Activated naive CD8-positive, alpha-beta T cell treated with anti-CD3 and anti-CD28 coated beads, Interleukin-2, amount 10 ng/mL, durations not matched to agents 7 days and 5 days (primary cell): ENCODE data around the gene KRT80. TPM values are rescaled to one million over a fixed set of nuclear protein-coding genes. Genes with fewer than 3 reads are reported as not detected.

Experiments used
- ATAC-seq: fragments of 150-1000 bp; cut with Tn5 transposase; one replicate; pipeline ENCODE4 v1.10.0; 2021; ENCODE audit warnings: low read depth, moderate library complexity
- POLR2A ChIA-PET: fragments of 350-600 bp; sonication (Branson Sonifier 250); formaldehyde crosslinking; loops from one replicate; lab custom pipeline; 2021; ENCODE audit warnings: antibody characterized with exemption; lab: Charles Lee
- DNase-seq: peaks from one replicate; pipeline ENCODE4 v3.0.0; 2021
- H3K27ac Mint-ChIP-seq: one replicate; pipeline ENCODE4 v1.8.0; 2022; ENCODE audit warnings: mild to moderate bottlenecking, mixed read lengths
- H3K27me3 Mint-ChIP-seq: one replicate; pipeline ENCODE4 v1.8.0; 2022; ENCODE audit warnings: mild to moderate bottlenecking, moderate library complexity, mixed read lengths
- H3K36me3 Mint-ChIP-seq: one replicate; pipeline ENCODE4 v1.8.0; 2021; ENCODE audit warnings: mild to moderate bottlenecking, mixed read lengths
- H3K4me1 Mint-ChIP-seq: one replicate; pipeline ENCODE4 v1.8.0; 2021; ENCODE audit warnings: mixed read lengths
- H3K4me3 Mint-ChIP-seq: one replicate; pipeline ENCODE4 v1.8.0; 2022; ENCODE audit warnings: mild to moderate bottlenecking, moderate library complexity, mixed read lengths
- H3K9me3 Mint-ChIP-seq: one replicate; pipeline ENCODE4 v1.8.0; 2021; ENCODE audit warnings: mixed read lengths
- total RNA-seq, 2 experiments: library from RNA; stranded (reverse); gene quantifications; one replicate each; pipeline ENCODE4 v1.2.3, GENCODE V29; 2021

KRT80 gene
- total RNA-seq, 2 experiments from 2014 or later: not detected

DNA sequence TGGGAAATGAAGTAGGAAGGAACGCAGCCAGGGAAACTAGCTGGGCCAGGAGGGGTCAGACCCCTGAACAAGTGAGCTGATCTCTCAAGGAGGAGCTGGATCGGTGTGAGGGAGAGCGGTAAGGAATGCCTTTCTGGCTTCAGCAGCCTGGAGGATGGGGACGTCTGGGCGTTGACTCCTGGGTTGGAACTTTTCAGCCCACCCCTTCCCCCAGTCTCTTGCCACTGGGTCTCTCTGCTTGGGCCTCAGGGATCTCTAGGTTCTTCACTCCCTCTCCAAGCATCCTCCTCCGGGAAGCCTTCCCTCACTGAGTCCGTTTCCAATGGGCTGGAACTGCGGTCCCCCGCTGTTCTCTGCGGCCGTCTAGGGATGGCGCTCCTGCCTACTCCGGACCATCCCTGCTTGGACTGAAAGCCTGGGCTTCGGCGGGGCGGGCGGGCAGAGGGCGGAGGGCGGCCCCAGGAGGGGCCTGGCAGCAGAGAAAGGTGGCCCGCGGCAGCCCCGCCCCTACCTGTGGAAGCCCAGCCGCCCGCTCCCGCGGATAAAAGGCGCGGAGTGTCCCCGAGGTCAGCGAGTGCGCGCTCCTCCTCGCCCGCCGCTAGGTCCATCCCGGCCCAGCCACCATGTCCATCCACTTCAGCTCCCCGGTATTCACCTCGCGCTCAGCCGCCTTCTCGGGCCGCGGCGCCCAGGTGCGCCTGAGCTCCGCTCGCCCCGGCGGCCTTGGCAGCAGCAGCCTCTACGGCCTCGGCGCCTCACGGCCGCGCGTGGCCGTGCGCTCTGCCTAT is 41.1 kb upstream of the KRT80 start, which contains the start of gene KRT7:
Gene KRT7, plus strand, starts transcription at position 570 of the 788 bp plus-strand sequence. Its CDS starts 54 bp downstream, at position 624.
- Mint-ChIP-seq H3K36me3 (no peaks in the 10 kb centered on the region), H3K4me1 (peaks cover 5% of the 10 kb centered on the region), H3K27me3 (peaks cover 68% of the 10 kb centered on the region), H3K9me3 (no peaks in the 10 kb centered on the region), H3K4me3 (no peak within 1 kb of the TSS), H3K27ac (no peak within 1 kb of the TSS)
- no peak for ATAC-seq
- DNase-seq: peak; percentile 27
- POLR2A ChIA-PET: interaction anchor here (0.6 kb wide), 2 partner anchors 46 to 1752 kb away, joined by 3 read pairs; no protein-coding TSS in a partner anchor

DNA sequence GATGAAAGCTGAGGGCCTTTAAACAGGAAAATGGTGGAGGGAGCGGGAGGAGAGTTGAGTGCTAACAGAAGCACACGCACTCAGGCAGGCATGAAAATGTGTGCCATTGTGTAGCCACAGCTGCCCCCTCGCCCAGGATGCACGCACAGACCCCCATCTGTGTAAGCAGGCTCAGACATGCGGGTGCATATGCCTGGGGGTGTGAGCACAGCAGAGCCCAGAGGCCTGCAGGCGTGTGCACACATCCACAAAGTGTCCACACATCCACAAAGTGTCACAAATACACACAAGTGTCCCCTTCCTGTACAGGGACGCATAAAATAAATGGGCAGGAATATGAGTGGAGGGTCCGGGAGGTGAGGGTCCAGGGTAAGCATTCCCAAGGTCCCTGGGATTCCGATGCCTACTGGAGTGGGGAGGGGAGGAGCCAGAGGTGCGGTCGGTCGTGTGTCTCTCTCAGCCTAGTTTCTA is 40.4 kb upstream of the KRT80 start:
- peaks cover 74% of the 10 kb centered on the region for H3K27me3 Mint-ChIP-seq
- POLR2A ChIA-PET: no interaction called here
- no peaks in the 10 kb centered on the region for H3K36me3 Mint-ChIP-seq
- H3K27ac Mint-ChIP-seq: no peak overlapping the region
- ATAC-seq: no peak
- H3K4me3 Mint-ChIP-seq: no peak overlapping the region
- H3K9me3 Mint-ChIP-seq: no peaks in the 10 kb centered on the region
- DNase-seq: no peak
- H3K4me1 Mint-ChIP-seq: peaks cover 5% of the 10 kb centered on the region

DNA sequence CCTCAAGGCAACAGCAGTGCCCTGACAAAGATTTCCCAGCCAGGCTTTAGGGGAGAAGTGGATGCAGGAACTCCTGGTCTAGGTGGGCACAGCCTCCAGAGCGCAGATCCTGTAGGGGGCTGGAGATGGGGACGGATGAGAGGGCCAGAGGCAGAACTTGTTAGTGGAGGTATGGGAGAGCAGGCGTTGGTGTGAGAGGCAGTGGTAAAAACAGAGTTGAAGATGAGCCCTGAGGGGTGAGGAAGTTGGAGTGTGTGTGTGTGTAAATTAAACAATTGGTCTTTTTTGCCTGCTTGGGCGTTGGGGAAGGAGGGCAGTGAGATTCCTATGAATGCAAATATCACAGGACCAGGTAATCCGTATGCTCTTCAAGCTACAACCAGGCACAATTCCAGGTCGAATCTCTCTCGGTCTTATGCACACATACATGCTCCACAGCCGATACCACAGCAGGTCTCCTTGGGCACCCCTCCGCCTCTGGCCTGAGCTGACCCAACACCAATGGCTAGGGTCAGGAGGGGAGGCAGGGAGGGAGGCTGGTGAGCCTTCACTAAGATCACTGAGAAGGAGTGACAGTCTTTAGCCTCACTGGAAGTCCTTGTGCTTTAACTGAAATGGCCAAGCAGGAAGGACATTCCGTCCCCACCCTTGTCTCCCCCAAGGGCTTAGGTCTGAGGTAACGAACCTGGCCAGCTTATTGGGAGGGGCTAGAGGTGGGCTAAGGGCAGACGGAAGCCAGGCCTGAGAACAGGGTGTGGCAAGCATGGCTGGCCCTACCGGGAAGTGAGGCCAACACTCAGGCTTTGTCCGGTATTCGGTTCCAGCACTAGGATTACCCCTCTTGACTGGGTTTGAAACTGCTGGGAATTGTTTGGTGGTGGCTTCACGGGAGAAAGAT is 39.7 kb upstream of the KRT80 start:
- H3K4me3 Mint-ChIP-seq: no peak overlapping the region
- no peak overlapping the region for H3K27ac Mint-ChIP-seq
- no peaks in the 10 kb centered on the region for H3K9me3 Mint-ChIP-seq
- POLR2A ChIA-PET: no interaction called here
- no peak for DNase-seq
- H3K36me3 Mint-ChIP-seq: no peaks in the 10 kb centered on the region
- no peak for ATAC-seq
- peaks cover 79% of the 10 kb centered on the region for H3K27me3 Mint-ChIP-seq
- peaks cover 5% of the 10 kb centered on the region for H3K4me1 Mint-ChIP-seq

DNA sequence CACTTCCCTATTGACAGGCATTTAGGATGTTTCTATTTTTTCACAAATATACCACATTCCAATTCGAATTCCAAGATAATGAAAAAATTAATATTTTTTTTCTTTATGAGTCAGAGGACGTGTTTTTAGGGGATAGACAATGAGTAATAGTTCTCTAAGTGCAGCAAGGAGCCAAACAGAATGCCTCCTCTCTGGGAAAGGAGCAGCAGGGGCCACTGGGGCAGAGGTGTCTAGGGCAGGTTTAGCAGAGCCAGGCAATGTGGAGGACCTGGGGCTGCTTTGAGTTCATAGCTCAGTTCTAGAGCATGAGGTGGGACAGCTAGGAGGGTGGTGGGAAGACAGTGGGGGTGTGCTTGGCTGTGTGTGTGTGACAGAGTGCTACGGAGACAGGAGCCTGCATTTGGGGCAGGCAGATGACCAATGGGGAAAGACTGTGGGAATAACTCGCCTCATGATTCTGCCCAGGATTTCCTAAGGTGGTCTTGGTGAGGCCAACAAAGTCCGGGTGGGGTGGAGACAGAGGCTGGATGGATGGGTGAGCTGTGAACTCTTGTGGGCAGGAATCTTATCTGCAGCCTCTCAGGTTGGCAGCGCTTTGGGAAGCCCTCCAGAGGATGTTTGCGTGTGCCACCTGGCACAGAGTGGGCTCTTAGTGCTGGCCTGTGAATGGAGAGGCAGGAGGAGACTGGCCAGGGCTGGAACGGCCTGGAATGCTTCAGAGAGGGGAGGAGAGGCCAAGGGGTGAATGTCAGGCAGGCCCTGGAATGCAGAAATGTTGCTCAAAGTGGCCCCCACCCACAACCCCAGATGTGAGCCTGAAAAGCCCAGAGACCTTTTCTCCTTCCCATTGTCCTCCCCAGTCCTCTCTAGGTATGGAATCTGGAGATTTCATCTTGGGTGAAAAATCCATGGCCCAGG is 38.8 kb upstream of the KRT80 start:
- ATAC-seq (no peak), DNase-seq (no peak)
- POLR2A ChIA-PET: interaction anchor here (1.0 kb wide), 1 partner anchor 13 kb away, joined by 3 read pairs; no protein-coding TSS in a partner anchor
- no peak overlapping the region for H3K4me3 Mint-ChIP-seq
- peaks cover 82% of the 10 kb centered on the region for H3K27me3 Mint-ChIP-seq
- no peak overlapping the region for H3K27ac Mint-ChIP-seq
- H3K4me1 Mint-ChIP-seq: peaks cover 5% of the 10 kb centered on the region
- H3K36me3 Mint-ChIP-seq: no peaks in the 10 kb centered on the region
- no peaks in the 10 kb centered on the region for H3K9me3 Mint-ChIP-seq

DNA sequence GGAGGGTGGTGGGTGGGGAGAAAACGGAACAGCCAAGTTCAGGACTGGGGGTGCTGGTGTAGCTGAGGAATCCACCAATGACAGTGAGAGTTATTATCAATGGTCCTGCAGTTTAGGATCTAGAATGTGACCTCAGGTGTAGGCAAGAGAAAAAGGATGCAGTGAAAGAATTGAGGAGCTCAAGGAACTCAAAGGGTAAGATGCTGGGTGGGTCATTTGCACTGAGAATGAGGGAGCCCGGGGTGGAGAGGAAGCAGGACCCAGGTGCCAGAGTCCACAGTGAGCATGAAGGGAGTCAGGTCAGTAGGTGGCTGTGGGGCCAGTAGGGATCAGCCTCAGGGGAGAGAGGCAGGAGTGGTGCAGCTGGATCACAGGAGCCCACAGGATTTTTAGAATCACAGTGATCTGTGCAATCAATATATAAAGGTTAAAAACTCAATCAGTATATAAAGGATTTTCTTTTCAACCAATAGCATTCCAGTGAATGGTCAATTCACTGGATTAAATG is 38.1 kb upstream of the KRT80 start:
- Mint-ChIP-seq H3K36me3 (no peaks in the 10 kb centered on the region), H3K27ac (no peak overlapping the region), H3K27me3 (peaks cover 81% of the 10 kb centered on the region), H3K9me3 (no peaks in the 10 kb centered on the region), H3K4me1 (peaks cover 5% of the 10 kb centered on the region), H3K4me3 (no peak overlapping the region)
- POLR2A ChIA-PET: interaction anchor here (0.9 to 1.0 kb wide), 2 partner anchors 13 to 14 kb away, joined by 3 read pairs; no protein-coding TSS in a partner anchor
- DNase-seq (no peak), ATAC-seq (no peak)

DNA sequence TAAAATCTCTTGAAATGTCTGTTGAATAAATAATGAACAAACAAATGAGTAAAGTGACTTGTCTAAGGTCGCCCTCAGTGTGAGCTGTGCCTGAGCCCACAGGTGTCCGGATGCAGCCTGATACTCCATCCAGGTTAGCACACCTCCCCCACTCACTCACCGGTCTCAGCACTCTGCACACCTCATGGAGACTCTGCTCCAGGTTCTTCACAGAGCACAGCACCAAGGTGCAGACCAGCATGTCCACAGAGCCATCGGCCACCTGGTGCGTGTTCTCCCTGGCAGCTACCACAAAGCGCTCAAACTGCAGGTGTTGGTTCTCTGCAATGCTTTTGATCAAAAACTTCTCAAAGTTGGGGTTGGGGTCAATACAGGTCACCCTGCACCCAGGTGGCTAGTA is 37.1 kb upstream of the KRT80 start:
- POLR2A ChIA-PET: no interaction called here
- ATAC-seq (no peak), DNase-seq (no peak)
- H3K9me3 Mint-ChIP-seq: no peaks in the 10 kb centered on the region
- H3K4me3 Mint-ChIP-seq: no peak overlapping the region
- H3K4me1 Mint-ChIP-seq: no peaks in the 10 kb centered on the region
- H3K36me3 Mint-ChIP-seq: no peaks in the 10 kb centered on the region
- no peak overlapping the region for H3K27ac Mint-ChIP-seq
- H3K27me3 Mint-ChIP-seq: peaks cover 84% of the 10 kb centered on the region

DNA sequence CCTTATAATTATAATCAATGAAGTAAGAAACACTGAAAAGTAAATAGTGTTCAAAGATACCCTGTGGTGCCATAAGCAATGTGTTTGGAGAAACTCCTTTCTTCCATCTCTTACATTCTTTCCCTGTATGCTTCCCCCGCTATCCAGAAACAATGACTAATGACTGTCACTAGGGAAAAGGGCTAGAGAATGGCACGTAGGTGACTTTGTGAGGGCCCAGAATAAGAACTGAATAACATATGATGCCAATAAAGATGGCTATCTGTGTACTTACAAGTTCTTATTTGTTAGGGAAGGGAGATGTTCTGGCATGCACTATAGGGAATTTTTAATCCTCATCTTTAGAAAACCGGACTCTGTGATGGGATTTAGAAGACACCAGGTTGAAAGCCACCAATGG is 36.6 kb upstream of the KRT80 start:
- no peaks in the 10 kb centered on the region for H3K9me3 Mint-ChIP-seq
- H3K4me3 Mint-ChIP-seq: no peak overlapping the region
- H3K4me1 Mint-ChIP-seq: no peaks in the 10 kb centered on the region
- ATAC-seq (no peak), DNase-seq (no peak)
- no peaks in the 10 kb centered on the region for H3K36me3 Mint-ChIP-seq
- no peak overlapping the region for H3K27ac Mint-ChIP-seq
- peaks cover 83% of the 10 kb centered on the region for H3K27me3 Mint-ChIP-seq
- POLR2A ChIA-PET: no interaction called here

DNA sequence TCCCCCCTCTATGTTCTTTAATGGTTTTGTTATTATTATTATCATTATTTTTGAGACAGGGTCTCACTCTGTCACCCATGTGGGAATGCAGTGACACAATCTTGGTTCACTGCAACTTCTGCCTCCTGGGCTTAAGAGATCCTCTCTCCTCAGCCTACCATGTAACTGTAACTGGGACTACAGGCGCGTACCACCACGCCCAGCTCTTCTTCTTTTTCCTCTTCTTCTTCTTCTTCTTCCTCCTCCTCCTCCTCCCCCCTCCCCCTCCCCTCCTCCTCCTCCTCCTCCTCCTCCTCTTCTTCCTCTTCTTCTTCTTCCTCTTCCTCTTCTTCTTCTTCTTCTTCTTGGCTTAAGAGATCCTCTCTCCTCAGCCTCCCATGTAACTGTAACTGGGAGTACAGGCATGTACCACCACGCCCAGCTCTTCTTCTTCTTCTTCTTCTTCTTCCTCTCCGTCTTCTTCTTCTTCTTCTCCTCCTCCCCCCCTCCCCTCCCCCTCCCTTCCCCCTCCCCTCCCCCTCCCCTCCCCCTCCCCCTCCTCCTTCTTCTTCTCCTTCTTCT is 35.9 kb upstream of the KRT80 start:
- Mint-ChIP-seq H3K4me3 (no peak overlapping the region), H3K4me1 (no peaks in the 10 kb centered on the region), H3K27ac (no peak overlapping the region), H3K27me3 (peaks cover 84% of the 10 kb centered on the region), H3K36me3 (no peaks in the 10 kb centered on the region), H3K9me3 (no peaks in the 10 kb centered on the region)
- ATAC-seq: no peak
- DNase-seq: no peak
- POLR2A ChIA-PET: no interaction called here

DNA sequence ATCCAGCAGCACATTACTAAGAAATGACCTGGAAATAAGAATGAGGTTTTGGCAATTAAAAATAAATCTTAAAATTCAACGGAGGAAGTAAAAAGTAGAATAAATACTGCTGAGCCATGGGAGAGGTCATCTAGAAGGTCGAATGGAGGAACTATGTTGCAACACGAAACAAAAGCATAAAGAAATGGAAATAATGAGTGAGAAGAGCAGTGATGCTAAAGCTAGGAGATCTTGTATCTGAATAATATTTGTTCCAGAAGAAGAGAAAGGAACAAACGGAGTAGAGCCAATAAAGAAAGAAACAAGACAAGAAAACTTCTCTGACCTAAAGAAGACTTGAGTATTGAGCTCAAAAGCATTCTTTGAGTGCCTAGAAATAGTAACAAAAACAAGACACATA is 34.6 kb upstream of the KRT80 start:
- no peak overlapping the region for H3K4me3 Mint-ChIP-seq
- H3K4me1 Mint-ChIP-seq: peaks cover 6% of the 10 kb centered on the region
- POLR2A ChIA-PET: no interaction called here
- H3K9me3 Mint-ChIP-seq: no peaks in the 10 kb centered on the region
- DNase-seq (no peak), ATAC-seq (no peak)
- peaks cover 76% of the 10 kb centered on the region for H3K27me3 Mint-ChIP-seq
- no peaks in the 10 kb centered on the region for H3K36me3 Mint-ChIP-seq
- no peak overlapping the region for H3K27ac Mint-ChIP-seq

DNA sequence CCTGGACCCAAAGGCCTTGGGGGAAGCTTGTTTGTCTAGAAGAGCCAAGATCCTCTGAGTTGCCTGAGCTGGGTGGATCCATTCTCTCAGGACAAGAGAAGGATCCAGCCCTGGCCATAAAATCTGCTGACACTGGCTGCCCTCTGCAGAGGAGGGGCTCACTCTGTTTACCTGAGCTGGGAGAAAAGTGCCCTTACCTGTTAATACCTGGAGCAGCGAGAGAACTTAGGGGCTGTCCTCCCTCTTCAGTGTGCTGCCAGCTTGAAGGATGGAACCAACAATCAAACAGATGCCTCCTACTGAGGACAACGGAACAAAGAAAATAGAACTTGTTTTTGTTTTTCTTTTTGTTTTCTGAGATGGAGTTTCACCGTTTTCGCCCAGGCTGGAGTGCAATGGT is 33.9 kb upstream of the KRT80 start:
- Mint-ChIP-seq H3K4me3 (no peak overlapping the region), H3K4me1 (peaks cover 6% of the 10 kb centered on the region), H3K9me3 (no peaks in the 10 kb centered on the region), H3K27me3 (peaks cover 76% of the 10 kb centered on the region), H3K27ac (no peak overlapping the region), H3K36me3 (no peaks in the 10 kb centered on the region)
- DNase-seq: no peak
- no peak for ATAC-seq
- POLR2A ChIA-PET: no interaction called here

DNA sequence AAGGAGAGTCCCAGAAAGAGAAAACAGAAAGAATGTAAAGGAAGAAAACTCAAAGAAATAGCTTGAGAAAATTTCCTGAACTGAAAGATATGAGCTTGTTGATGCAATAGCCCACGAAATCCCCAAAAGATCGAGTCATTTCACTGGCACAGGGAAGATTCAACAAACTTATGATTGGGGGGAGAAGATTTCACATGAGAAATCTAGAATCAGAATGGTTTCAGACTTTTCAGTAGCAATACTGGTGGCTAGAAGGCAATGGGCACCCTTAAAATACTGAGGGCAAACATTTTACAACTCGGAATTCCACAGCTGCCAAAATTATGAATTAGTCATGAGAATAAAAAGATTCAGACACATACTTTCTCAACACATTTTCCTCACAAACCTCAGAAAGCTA is 32.3 kb upstream of the KRT80 start:
- Mint-ChIP-seq H3K27me3 (peaks cover 79% of the 10 kb centered on the region), H3K9me3 (no peaks in the 10 kb centered on the region), H3K4me3 (no peak overlapping the region), H3K4me1 (peaks cover 6% of the 10 kb centered on the region), H3K36me3 (no peaks in the 10 kb centered on the region), H3K27ac (no peak overlapping the region)
- POLR2A ChIA-PET: no interaction called here
- DNase-seq: no peak
- no peak for ATAC-seq

DNA sequence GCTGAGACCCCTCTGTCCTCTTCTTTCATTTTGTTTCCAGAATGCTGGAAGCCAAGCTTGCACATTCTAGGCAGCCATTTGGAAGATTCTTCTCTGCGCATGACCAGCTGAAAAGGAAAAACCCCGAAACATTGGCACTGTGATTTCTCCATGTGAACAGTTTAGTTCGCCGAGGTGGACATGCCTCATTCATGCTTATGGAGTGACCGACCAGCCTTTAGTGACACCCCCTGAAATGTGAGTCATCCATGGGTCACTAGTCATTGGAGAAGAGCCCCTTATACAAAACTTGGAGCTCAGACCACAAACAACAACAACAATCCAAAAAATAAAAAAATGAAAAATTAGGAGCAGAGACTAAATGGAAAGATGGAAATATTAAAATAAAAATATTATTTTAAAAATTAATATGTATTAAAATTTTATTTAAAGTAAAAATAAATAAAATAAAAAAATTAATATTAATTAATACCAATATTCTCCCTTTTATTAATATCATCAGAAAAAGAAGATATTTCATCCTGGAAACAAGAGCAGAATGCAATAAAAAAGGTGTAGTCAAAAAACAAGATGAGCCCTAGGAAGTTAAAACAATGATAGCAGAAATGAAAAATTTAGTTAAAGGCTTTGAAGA is 31.7 kb upstream of the KRT80 start:
- ATAC-seq (no peak), DNase-seq (no peak)
- H3K27ac Mint-ChIP-seq: no peak overlapping the region
- H3K4me3 Mint-ChIP-seq: no peak overlapping the region
- H3K4me1 Mint-ChIP-seq: peaks cover 6% of the 10 kb centered on the region
- no peaks in the 10 kb centered on the region for H3K9me3 Mint-ChIP-seq
- H3K36me3 Mint-ChIP-seq: no peaks in the 10 kb centered on the region
- POLR2A ChIA-PET: no interaction called here
- H3K27me3 Mint-ChIP-seq: peaks cover 74% of the 10 kb centered on the region
